CD4-positive, alpha-beta T cell treated with Interleukin-17A for 1 hour (primary cell): ENCODE results near the gene TUBGCP6.

Experiments
- DNase-seq: peaks from one replicate; pipeline ENCODE4 v3.0.0-alpha.2; 2020

TUBGCP6 gene

GRCh38 chr22:50264104-50264745 lies 19.4 kb upstream of the TUBGCP6 start:
- no peak for DNase-seq

- DNase-seq, result no peak
Measured at GRCh38 chr22:50262973-50263617, 18.3 kb upstream of the TUBGCP6 start.

GRCh38 chr22:50262460-50262911 lies 17.7 kb upstream of the TUBGCP6 start:
- no peak for DNase-seq

- no peak for DNase-seq
Measured at GRCh38 chr22:50261615-50262459, 17.0 kb upstream of the TUBGCP6 start, which contains the start of gene MAPK12. Gene MAPK12, minus strand, starts transcription at chr22:50261683. Its CDS starts 174 bp downstream, at chr22:50261509.

GRCh38 chr22:50260801-50261614 lies 16.2 kb upstream of the TUBGCP6 start:
- DNase-seq, result no peak

- no peak for DNase-seq
Measured at GRCh38 chr22:50260434-50260800, 15.6 kb upstream of the TUBGCP6 start.

GRCh38 chr22:50259302-50259701 lies 14.5 kb upstream of the TUBGCP6 start:
- DNase-seq, result no peak

- no peak for DNase-seq
Measured at GRCh38 chr22:50258361-50259292, 13.8 kb upstream of the TUBGCP6 start.

- no peak for DNase-seq
Measured at GRCh38 chr22:50257451-50258360, 12.9 kb upstream of the TUBGCP6 start.

- no peak for DNase-seq
Measured at GRCh38 chr22:50257041-50257440, 12.2 kb upstream of the TUBGCP6 start.

GRCh38 chr22:50256258-50256862 lies 11.5 kb upstream of the TUBGCP6 start:
- no peak for DNase-seq

- DNase-seq, result no peak
Measured at GRCh38 chr22:50255607-50256006, 10.8 kb upstream of the TUBGCP6 start.

- no peak for DNase-seq
Measured at GRCh38 chr22:50255099-50255498, 10.3 kb upstream of the TUBGCP6 start.

- DNase-seq, result no peak
Measured at GRCh38 chr22:50253941-50254340, 9.1 kb upstream of the TUBGCP6 start.

GRCh38 chr22:50253046-50253915 lies 8.5 kb upstream of the TUBGCP6 start:
- DNase-seq, result no peak

GRCh38 chr22:50252082-50253045 lies 7.5 kb upstream of the TUBGCP6 start:
- peak; percentile 78 for DNase-seq

- peak; percentile 26 for DNase-seq
Measured at GRCh38 chr22:50251477-50252081, 6.8 kb upstream of the TUBGCP6 start.
